Eye (tissue), 1 donor: ENCODE data around the gene FAM167B.

Source experiments
- DNase-seq: peaks from one replicate; pipeline ENCODE4 v3.0.0-alpha.2; 2015

FAM167B gene

GRCh38 chr1:32246888-32247273 is at the start of gene FAM167B:
FAM167B (plus strand) TSS chr1:32247222; CDS start chr1:32247422, 200 bp downstream.
- no peak for DNase-seq

- DNase-seq = peak; percentile 63
These were observed 49.2 kb upstream of the FAM167B start for GRCh38 chr1:32197837-32198236.

GRCh38 chr1:32198237-32199042 is 48.6 kb upstream of the FAM167B start:
- DNase-seq = no peak

- peak; percentile 37 for DNase-seq
These were observed 47.8 kb upstream of the FAM167B start for GRCh38 chr1:32199043-32199716.

GRCh38 chr1:32199717-32200072 is 47.3 kb upstream of the FAM167B start:
- DNase-seq = no peak

GRCh38 chr1:32200226-32201010 is 46.6 kb upstream of the FAM167B start, which contains the start of gene CCDC28B:
CCDC28B (plus strand) TSS chr1:32200595; CDS start chr1:32201936, 1,341 bp downstream.
- DNase-seq = peak; percentile 96

GRCh38 chr1:32201011-32201855 is 45.8 kb upstream of the FAM167B start:
- peak; percentile 77 for DNase-seq

GRCh38 chr1:32204943-32205361 is 42.1 kb upstream of the FAM167B start:
- no peak for DNase-seq

GRCh38 chr1:32205401-32206370 is 41.3 kb upstream of the FAM167B start, which contains the start of gene IQCC:
IQCC (plus strand) TSS chr1:32205671; CDS start chr1:32205682, 11 bp downstream.
- peak; percentile 96 for DNase-seq

GRCh38 chr1:32208469-32208868 is 38.6 kb upstream of the FAM167B start:
- no peak for DNase-seq

- DNase-seq = peak; percentile 62
These were observed 38.1 kb upstream of the FAM167B start, which contains the start of gene DCDC2B for GRCh38 chr1:32208891-32209328. DCDC2B (plus strand) TSS chr1:32209089; CDS start chr1:32209094, 5 bp downstream.

GRCh38 chr1:32215629-32216480 is 31.2 kb upstream of the FAM167B start:
- peak; percentile 82 for DNase-seq

GRCh38 chr1:32216566-32216965 is 30.5 kb upstream of the FAM167B start:
- no peak for DNase-seq

- DNase-seq = no peak
These were observed 28.0 kb upstream of the FAM167B start for GRCh38 chr1:32219022-32219421.

- no peak for DNase-seq
These were observed 26.1 kb upstream of the FAM167B start for GRCh38 chr1:32220746-32221580.

GRCh38 chr1:32221581-32221979 is 25.4 kb upstream of the FAM167B start:
- DNase-seq = no peak

- DNase-seq = peak; percentile 98
These were observed 24.9 kb upstream of the FAM167B start, which contains the start of the genes EIF3I and TMEM234 for GRCh38 chr1:32221980-32222755. EIF3I (plus strand) TSS chr1:32222407; CDS start chr1:32222442, 35 bp downstream. TMEM234 (minus strand) TSS chr1:32222353; CDS start chr1:32222322, 31 bp downstream.

GRCh38 chr1:32223683-32224082 is 23.3 kb upstream of the FAM167B start:
- DNase-seq = no peak
